KMS-11 (cell line): Measurements from ENCODE around the gene NDUFB10.

Experiments used
- H2AFZ ChIP-seq: fragments of 200-600 bp; sonication (generic); 2 replicates; pipeline ENCODE4 v1.6.1; 2016; ENCODE audit warnings: antibody characterized with exemption, mixed run types, low read depth
- H3K27ac ChIP-seq: fragments of 200-600 bp; sonication (generic); 2 replicates; pipeline ENCODE4 v1.6.1; 2016; ENCODE audit warnings: mild to moderate bottlenecking, mixed run types
- H3K27me3 ChIP-seq: fragments of 200-600 bp; sonication (generic); 2 replicates; pipeline ENCODE4 v1.6.1; 2017; ENCODE audit warnings: mild to moderate bottlenecking, low read depth, mixed run types, moderate library complexity; ENCODE audit not compliant: insufficient read depth
- H3K36me3 ChIP-seq: fragments of 200-600 bp; sonication (generic); 2 replicates; pipeline ENCODE4 v1.6.1; 2017; ENCODE audit warnings: mild to moderate bottlenecking, mixed run types; ENCODE audit not compliant: insufficient read depth
- H3K4me1 ChIP-seq: fragments of 200-600 bp; sonication (generic); 2 replicates; pipeline ENCODE4 v1.6.1; 2016; ENCODE audit warnings: mild to moderate bottlenecking, low read depth, mixed run types; ENCODE audit not compliant: poor library complexity, severe bottlenecking
- H3K4me2 ChIP-seq: fragments of 200-600 bp; sonication (generic); 2 replicates; pipeline ENCODE4 v1.7.0; 2016; ENCODE audit warnings: mild to moderate bottlenecking, mixed run types
- H3K4me3 ChIP-seq: fragments of 200-600 bp; sonication (generic); IDR thresholded peaks from 2 replicates; pipeline ENCODE4 v1.6.1; 2017; ENCODE audit warnings: low read depth, low read length, mixed read lengths; ENCODE audit not compliant: insufficient read depth
- H3K79me2 ChIP-seq: fragments of 200-600 bp; sonication (generic); 2 replicates; pipeline ENCODE4 v1.6.1; 2016; ENCODE audit warnings: low read depth, mixed run types; ENCODE audit not compliant: insufficient read depth
- H3K9ac ChIP-seq: fragments of 200-600 bp; sonication (generic); 2 replicates; pipeline ENCODE4 v1.6.1; 2016; ENCODE audit warnings: mild to moderate bottlenecking, mixed run types
- H4K20me1 ChIP-seq: fragments of 200-600 bp; sonication (generic); 2 replicates; pipeline ENCODE4 v1.6.1; 2016; ENCODE audit warnings: mild to moderate bottlenecking, mixed run types; ENCODE audit not compliant: insufficient read depth
- TF ChIP-seq, protein P1 (sequence below): fragments of 200-600 bp; sonication (generic); conservative IDR thresholded peaks from 2 replicates; pipeline ENCODE4 v1.6.1; 2017; ENCODE audit warnings: low read depth, mild to moderate bottlenecking, antibody characterized with exemption, low read length, moderate library complexity, mixed read lengths

NDUFB10 gene

DNA sequence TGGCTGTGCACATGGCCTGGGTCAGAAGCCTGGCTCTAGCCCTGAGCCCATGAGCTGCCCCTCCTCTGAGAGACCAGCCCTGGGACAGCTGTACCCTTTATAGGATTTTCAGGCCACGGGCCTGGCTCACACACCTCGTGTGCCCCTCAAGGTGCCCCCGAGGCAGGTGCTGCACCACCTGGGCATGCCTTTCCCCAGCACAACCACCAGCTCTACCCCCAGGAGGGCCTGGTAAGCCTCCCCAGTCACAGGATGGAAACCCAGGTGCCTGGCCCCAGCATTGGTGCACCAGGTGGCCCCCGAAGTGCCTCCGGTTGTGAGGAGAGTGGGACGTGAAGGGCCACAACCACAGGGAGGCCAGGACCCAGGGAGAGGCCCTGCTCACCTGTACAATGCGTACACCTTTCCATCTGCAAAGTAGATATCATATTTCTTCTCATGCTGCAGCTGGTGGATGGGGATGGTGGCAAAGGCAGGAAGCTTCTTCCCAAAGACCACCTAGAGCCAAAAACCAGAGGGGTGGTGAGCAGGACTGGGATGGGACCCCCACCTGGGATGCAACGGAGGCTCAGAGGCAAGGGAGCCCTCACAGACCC, 44.0 kb downstream of the NDUFB10 start:
- Histone ChIP-seq H3K4me1 (peaks cover 16% of the 10 kb centered on the region), H4K20me1 (peaks cover 12% of the 10 kb centered on the region), H3K27me3 (no peaks in the 10 kb centered on the region), H3K27ac (no peak overlapping the region), H3K4me3 (no peak overlapping the region), H3K9ac (no peak overlapping the region), H3K79me2 (peaks cover 45% of the 10 kb centered on the region), H3K36me3 (no peaks in the 10 kb centered on the region), H2AFZ (no peak overlapping the region), H3K4me2 (no peak overlapping the region)
- TF ChIP-seq, protein P1, sequence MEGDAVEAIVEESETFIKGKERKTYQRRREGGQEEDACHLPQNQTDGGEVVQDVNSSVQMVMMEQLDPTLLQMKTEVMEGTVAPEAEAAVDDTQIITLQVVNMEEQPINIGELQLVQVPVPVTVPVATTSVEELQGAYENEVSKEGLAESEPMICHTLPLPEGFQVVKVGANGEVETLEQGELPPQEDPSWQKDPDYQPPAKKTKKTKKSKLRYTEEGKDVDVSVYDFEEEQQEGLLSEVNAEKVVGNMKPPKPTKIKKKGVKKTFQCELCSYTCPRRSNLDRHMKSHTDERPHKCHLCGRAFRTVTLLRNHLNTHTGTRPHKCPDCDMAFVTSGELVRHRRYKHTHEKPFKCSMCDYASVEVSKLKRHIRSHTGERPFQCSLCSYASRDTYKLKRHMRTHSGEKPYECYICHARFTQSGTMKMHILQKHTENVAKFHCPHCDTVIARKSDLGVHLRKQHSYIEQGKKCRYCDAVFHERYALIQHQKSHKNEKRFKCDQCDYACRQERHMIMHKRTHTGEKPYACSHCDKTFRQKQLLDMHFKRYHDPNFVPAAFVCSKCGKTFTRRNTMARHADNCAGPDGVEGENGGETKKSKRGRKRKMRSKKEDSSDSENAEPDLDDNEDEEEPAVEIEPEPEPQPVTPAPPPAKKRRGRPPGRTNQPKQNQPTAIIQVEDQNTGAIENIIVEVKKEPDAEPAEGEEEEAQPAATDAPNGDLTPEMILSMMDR: no peak

DNA sequence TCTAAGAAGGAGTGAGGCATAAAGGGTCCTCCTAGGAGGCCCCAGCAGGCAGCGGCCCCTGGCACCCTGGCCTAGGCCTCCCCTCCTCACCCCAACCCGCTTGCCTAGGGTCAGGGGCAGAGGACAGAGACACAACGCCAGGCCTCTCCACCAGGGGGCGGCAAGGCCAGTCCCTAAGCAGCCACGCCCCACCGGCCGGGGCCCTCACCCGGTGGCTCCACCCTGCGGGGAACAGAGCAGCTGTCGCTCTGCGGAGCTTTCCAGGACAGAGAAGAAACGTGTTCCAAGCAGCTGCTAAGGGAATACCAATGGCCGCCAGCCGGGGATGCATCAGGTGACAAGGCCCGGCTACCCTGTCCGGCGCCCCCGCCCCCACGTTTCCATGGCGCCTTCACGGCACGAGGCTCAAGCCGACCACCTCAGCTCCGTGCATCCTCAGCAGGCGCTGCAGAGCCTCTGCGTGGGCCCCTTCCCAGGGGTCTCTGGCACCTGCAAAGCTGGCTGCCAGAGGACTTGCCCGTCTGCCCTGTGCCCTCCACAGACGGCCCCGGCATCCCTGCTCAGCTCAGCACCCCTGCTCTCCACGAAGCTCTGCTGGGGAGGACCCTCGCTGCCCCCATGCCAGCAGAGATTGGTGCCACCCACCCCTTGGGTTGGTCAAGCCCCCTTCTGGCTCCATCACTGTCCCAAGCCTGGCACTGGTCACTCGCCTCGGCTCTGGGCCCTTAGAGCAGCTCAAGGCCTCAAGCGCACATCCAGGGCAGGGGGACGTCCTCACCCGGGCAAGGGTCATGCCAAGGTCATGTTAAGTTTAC, 44.7 kb downstream of the NDUFB10 start:
- H3K4me1 ChIP-seq: peaks cover 17% of the 10 kb centered on the region

DNA sequence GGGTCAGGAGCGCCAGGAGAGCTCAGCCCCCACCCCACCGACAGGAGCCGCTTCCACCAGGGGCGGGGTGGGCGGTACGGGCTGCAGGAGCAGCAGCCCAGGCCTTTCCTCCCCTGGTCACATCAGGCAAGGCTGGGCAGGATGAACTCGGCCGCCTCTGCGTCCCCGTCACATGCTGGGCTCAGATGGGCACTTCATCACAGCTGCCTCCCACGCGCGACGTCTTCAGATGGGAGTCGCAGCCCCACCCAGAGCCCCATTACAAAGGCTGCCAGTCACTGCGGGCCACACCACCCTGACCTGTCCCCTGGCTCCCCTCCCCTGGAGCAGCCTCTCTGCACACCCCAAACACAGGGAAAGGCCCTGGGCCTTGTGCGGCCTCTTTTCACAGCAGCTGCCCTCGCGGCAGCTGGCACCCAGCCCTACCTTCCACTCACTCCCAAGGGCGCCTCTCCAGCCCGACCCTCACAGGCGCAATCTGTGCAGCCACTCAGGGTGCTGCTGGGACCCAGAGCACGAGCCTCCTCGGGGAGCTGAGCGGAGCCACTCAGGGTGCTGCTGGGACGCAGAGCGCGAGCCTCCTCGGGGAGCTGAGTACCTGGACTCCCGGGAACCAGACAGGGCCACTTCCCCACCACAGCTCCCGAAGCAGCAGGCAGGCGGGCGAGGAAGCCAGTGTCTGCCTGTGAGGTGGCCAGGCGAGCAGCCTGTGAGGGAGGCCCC, 45.6 kb downstream of the NDUFB10 start:
- TF ChIP-seq, protein P1: no peak
- H4K20me1 ChIP-seq: peaks cover 15% of the 10 kb centered on the region
- no peak overlapping the region for H2AFZ ChIP-seq
- H3K4me1 ChIP-seq: peaks cover 17% of the 10 kb centered on the region
- no peak overlapping the region for H3K9ac ChIP-seq
- no peak overlapping the region for H3K27ac ChIP-seq
- H3K4me3 ChIP-seq: no peak overlapping the region
- peaks cover 56% of the 10 kb centered on the region for H3K79me2 ChIP-seq
- no peaks in the 10 kb centered on the region for H3K27me3 ChIP-seq
- no peaks in the 10 kb centered on the region for H3K36me3 ChIP-seq
- no peak overlapping the region for H3K4me2 ChIP-seq

More for the DNA sequence above, 44.7 kb downstream of the NDUFB10 start:
- Histone ChIP-seq H3K9ac (no peak overlapping the region), H3K36me3 (no peaks in the 10 kb centered on the region), H3K27me3 (no peaks in the 10 kb centered on the region), H3K27ac (no peak overlapping the region), H4K20me1 (peaks cover 15% of the 10 kb centered on the region), H2AFZ (no peak overlapping the region), H3K79me2 (peaks cover 52% of the 10 kb centered on the region), H3K4me2 (no peak overlapping the region), H3K4me3 (no peak overlapping the region)
- TF ChIP-seq, protein P1: peak; percentile 89

DNA sequence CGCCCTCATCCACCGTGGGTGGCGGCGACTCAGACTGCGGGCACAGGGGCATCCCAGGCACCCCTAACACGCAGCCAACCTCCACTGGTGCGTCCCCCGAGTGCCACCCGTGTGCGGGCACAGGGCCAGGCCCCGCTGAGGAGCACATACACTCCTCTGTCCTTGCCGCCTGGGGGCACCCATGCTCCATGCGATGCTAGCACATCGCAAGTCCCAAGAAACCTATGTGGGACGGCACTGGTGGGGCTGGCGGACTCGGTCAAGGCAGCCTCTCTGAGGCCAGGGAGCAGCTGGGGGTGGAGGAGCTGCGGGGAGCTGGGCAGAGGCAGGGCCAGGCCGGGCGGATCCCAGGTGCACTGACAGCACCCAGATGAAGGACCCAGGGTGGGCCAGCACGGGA, 46.3 kb downstream of the NDUFB10 start:
- Histone ChIP-seq H3K27ac (no peak overlapping the region), H2AFZ (no peak overlapping the region), H3K27me3 (no peaks in the 10 kb centered on the region), H4K20me1 (peaks cover 15% of the 10 kb centered on the region), H3K36me3 (no peaks in the 10 kb centered on the region), H3K4me3 (no peak overlapping the region), H3K79me2 (peaks cover 56% of the 10 kb centered on the region), H3K4me1 (peaks cover 20% of the 10 kb centered on the region), H3K9ac (no peak overlapping the region), H3K4me2 (no peak overlapping the region)
- TF ChIP-seq, protein P1: no peak
